TTC549 (cell line): ENCODE results near the gene EXOSC10.
"Not testable (repeated sequence)": the region's sequence is repeated elsewhere in the genome, so short reads cannot be mapped to it uniquely, and the experiment has no call there.

Source experiments
- FAIRE-seq: peaks from 2 replicates; lab custom pipeline; 2012; peaks lifted over from hg19 to GRCh38; lab: Jason Lieb, UNC

The EXOSC10 gene

DNA sequence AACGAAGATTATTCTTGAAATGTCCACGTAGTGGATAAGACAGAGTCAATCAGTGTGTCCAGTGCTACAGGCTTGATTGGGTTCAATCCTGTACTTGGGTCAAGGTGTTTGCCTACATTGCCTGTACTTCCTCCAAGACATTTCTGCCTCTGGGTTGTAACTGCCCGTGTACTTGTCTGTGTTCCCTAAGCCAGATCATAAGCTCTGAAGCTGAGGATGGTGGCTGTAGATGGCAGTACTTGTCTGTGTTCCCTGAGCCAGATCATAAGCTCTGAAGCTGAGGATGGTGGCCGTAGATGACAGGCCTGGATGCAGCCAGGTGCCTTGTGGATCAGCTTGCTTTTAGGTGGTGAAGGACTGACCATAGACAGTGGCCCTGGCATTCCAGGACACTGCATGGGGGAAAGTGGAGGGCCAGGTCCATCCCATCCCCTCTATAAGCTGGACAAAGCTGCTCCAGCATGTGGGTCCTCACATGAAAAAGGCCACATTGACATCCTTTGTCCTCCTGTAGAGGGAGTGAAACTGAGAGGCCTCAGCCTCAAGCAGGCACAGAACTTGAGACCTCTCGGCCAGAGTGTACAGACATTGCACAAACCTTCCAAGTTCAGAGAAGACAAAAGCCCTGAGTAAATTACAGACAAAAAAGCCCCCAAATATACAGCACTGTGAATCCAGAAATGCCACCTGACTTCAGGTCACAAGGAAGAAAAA lies 37.9 kb downstream of the EXOSC10 start:
- FAIRE-seq: no peak

DNA sequence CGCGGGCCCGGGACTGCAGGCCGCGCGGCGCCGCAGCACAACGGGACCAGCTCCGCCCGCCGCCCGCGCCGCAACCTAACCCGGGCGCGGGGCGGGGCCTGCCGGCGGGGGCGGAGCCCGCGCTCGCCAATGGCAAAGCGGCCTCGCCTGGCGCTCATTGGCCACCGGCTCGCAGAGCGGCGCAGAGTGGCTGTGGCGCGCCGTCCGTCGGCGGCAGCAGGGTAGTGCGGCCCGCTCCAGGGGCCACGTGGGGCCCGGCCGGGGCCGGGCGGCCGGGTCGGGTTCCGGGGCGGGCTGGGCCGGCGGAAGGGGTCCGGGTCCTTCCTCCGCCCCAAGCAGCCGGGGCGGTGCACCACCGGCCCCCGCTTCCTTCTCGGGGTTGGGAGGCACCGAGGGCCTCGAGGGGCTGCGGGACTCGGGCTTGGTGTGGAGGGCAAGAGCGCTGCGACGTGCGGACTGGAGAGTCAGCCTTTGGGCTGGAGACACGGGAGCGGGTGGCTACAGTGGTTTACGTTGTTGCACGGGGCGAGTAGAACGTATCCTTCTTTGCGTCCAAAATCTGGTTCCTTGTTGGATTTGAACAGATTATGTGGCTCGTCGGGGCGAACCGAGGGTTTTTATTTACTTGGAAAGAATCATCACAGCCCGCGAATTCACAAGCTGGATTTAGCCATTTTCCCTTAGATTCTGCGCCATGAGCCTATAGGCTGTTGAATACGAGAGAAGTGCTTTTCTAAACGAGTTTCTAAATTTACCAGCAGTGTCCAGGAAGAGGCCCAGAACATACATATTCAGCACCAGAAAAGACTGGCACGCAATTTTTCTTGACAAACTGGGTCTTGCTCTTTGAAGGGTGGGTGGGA lies 39.5 kb downstream of the EXOSC10 start, which contains the start of gene SRM:
Gene SRM, minus strand, starts transcription at position 51 of the 863 bp plus-strand sequence. CDS start 75 bp downstream, outside the sequence.
- FAIRE-seq: no peak

DNA sequence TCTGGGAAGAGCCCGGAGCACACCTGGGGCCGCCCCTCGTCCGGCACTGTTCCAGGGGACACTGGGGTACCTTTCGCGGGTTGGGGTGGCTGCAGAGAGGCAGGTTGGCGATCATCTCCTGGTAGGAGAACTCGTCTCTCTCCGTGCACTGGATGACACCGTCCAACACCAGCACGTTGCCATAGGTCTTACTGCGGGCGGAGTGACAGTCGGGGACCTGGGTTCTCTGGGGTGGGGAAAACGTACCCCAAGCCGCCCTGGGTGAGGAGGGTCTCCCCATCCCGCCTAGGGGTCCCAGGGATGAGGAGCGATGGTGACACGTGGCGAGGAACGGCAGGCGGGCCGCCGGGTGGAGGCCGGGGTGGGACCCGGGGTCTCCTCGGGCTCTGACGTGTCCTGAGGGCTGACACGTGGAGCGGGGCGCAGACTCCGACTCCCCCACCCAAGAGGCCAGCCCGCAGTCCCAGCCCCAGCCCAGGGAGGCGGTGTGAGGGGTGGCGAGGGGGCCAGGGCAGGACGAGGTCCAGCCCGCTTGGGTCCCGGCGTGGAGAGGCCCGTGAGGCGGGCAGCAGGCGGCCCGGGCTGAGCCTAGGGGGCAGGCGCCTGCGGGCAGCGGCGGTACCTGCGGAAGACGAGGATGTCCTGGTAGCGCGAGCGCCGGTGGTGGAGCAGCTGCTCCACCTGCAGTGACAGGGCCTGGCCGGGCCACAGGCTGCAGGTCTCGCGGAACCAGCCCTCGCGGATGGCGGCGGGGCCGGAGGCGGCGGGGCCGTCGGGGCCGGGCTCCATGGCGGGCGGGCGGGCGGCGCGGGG lies 40.3 kb downstream of the EXOSC10 start:
- FAIRE-seq: no peak

DNA sequence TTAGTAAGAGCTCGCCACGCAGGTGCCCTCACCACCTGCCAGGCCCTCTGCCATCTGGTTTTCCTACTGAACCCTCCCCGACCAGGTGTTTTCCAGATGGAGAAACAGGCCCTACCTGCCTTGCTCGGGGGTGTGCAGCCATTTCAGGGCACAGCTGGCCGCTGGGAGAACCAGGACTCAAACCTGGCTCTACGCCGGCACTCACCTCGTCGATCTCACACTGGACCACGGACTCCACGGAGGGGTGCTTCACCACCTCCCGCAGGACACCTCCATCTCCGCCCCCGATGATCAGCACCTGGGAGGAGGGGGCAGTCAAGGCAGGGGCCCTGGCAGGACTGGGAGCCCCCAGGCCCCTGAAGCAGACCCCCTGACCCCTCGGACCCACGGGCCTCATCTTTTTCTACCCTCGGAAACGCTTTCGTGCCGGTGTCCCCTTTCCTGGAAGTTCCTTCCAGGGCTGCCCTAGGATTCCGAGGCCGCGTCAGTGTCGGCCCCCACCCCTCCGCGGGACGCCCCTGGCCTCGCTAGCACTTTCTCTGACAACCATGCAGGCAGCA lies 41.0 kb downstream of the EXOSC10 start:
- no peak for FAIRE-seq

DNA sequence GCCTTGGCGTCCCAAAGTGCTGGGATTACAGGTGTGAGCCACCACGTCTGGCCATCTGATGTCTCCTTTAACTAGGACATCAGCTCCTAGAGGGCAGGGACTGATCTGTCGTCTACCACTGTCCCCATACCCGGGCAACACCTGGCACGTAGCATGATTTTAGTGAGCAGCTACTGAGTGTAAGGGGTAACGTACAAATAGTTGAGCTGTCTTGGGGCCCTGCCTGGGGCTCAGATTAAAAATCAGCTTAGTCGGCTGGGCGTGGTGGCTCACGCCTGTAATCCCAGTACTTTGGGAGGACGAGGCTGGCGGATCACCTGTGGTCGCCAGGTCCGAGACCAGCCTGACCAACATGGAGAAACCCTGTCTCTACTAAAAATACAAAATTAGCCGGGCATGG lies 41.6 kb downstream of the EXOSC10 start:
- no peak for FAIRE-seq

DNA sequence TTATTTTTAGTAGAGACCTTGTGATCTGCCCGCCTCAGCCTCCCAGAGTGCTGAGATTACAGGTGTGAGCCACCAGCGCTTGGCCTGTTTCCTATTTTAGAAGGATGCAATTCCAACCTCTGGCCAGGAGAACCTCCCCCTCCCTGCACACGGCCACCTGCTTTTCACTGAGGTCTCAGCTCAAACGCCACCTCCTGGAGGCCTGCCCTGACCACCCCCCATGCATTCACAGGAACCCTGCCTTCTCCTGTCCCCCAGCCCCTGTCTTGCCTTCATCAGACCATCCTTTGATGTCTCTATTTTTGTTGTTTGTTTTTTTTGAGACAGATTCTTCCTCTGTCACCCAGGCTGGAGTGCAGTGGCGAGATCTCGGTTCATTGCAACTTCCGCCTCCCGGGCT lies 42.2 kb downstream of the EXOSC10 start:
- FAIRE-seq: no peak

DNA sequence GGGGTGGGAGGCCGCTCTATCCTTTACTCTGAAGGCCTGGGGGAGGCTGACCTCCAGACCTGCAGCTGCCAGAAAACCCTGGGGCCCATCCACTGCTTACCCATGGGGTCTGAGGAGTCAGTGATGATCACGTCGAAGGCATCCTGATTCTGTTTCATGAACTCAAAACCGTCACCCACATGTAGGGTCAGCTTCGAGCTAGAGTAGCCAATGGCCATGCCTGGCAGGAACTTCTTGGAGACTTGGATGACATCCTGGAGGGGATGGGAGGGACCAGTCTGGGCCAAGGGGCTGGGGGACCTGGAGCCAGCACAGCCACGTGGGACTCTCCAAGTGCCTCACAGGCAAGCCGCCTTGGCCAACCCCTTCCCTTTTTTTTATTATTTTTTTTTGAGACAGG lies 43.2 kb downstream of the EXOSC10 start:
- FAIRE-seq: no peak

DNA sequence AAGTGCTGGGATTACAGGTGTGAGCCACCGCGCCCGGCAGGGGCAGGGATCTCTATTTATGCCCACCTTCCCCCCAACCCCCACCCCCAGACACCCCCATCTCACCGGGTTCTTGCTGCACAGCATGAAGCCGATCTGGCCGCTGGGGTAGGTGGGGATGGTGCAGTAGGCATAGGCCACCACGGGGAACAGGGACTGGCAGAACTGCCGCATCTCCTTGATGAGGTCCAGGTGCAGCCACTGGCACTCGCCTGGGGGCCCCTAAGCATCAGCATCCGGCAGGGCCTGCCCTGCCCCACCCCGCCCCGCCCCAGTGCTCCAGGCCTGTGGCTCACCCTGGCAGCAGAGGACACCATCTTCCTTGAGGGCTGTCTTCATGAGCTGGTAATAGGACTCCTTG lies 44.0 kb downstream of the EXOSC10 start:
- no peak for FAIRE-seq

DNA sequence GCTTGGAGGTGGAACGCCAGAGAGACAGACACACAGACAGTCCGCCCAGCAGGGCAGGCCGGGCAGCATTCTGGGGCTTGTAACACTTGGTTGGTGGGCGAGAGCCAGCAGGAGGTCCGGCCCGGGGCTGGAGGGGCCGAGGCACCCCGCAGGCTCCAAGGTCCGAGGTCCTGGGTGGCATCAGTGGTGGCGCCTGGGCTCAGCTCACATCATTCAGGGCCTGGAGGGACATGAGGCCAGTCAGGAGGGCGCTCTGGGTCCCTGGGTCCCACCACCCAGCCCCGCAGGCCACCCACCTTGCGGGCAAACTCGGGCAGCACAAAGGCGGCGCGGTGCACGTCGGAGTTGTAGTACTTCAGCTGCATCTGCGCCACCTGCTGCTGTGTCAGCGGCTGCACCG lies 45.0 kb downstream of the EXOSC10 start:
- no peak for FAIRE-seq

DNA sequence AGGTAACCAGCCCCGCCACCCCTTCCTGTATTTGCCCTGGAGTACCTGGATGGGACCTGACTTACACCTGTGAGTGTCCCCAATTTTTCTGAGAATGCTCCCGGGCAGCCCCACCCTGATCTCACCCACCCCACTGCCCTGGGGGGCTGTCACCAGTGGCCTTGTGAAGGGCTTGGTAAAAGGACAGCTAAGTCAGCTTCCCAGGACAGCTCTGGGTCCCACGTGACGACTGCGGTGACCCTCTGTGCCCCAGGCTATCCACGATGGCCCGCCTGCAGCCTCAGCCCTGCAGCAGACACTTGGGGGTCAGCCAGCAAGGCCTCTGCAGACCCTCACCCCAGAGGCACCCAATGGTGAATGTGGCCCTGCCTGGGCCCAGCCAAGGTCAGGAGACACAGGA lies 45.5 kb downstream of the EXOSC10 start:
- no peak for FAIRE-seq

DNA sequence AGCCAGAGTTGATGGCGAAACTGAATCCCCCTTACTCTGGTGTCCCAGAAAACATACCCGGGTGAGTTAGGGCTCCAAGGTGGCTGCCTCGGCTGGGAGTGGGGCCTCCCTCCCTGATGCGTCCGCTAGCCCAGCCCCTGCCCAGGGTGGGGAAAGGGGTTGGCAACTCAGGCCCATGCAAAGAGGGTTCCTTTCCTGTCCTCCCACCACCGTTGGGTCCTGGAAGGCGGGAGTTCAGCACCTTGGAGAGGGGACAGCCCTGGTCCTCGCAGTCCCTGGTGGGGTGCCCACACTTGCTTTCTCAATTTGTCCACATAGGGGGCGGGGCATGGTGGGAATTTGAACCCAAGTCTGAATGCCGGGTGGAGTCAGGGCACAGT lies 45.9 kb downstream of the EXOSC10 start:
- no peak for FAIRE-seq

DNA sequence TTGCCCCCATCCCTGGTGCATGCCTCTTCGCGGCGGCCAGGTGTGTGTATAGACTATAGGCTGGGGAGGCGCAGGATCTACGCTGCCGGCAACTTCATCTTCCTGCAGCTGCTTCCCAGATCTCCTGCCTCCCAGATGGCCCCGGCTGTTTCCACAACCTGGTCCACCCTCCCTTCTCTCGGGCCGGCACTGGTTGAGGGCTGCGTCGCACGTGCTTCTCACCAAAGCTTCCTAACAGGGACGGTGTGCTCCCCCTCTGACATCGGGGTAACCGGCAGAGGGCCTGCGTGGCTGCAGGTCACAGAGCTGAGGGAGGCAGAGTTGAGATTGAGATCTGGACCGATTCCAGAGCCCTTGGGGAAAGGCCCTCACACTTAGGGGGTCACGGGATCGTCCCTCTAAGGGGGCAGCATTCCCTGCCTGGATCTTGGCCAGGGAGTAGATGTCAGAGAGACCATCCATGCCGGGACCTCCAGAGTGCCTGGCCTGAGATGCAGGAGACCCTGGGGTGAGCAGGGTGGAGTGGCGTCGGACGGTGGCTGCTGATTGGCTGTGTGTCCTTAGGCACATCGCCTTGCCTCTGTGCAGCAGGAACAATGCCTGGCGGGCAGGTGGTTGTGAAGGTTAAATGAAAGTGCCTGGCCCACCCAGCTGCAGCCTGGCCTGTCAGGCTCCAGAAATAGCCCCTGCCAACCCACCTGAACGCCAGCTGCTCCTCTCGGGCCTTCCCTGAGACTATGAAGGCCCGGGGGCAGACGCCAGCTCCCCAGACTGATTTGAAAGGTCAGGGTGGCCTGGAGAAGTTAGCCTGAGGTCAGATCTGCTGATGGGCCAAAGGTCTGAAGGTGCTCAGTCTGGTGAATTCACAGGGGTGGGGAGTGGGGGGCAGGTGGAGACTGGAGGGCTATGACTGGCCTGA lies 46.6 kb downstream of the EXOSC10 start:
- FAIRE-seq: no peak

DNA sequence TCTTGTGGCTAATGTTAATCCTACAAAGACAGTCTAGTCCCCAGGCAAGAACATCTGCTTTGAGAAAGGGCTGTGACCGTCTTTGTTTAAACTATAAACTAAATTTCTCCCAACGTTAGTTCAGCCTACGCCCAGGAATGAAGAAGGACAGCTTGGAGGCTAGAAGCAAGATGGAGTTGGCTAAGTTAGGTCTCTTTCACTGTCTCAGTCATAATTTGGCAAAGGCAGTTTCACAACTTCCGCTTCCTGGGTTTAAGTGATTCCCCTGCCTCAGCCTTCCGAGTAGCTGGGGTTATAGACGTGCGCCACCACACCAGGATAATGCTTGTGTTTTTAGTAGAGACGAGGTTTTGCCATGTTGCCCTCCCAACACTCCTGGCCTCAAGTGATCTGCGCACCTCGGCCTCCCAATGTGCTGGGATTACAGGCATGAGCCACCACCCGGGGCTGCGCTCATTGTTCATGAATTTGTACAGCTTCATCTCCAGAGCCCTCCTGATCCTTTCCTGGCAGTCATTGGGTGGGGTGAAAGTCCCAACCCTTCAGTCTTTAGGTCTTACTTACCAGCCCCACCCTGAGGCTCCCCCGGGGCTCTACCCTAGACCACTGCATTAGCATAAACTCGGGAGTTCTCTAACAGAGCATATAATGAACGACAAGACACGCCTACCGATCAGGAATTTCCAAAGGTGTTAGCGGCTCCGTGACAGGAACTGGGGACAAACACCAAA lies 47.7 kb downstream of the EXOSC10 start:
- FAIRE-seq: no peak

DNA sequence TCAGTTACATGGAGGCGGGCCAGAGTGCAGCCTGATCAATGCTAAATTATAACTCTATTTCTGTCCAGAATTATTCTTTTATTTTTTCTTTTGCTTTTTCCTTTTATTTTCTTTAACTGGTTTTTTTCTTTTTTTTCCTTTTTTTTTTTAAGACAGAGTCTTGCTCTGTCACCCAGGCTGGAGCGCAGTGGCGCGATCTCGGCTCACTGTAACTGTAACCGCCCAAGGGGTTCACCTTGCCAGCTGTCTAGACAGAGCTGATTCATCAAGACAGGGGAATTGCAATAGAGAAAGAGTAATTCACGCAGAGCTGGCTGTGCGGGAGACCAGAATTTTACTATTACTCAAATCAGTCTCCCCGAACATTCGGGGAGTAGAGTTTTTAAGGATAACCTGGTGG lies 48.5 kb downstream of the EXOSC10 start:
- FAIRE-seq: not testable (repeated sequence)

DNA sequence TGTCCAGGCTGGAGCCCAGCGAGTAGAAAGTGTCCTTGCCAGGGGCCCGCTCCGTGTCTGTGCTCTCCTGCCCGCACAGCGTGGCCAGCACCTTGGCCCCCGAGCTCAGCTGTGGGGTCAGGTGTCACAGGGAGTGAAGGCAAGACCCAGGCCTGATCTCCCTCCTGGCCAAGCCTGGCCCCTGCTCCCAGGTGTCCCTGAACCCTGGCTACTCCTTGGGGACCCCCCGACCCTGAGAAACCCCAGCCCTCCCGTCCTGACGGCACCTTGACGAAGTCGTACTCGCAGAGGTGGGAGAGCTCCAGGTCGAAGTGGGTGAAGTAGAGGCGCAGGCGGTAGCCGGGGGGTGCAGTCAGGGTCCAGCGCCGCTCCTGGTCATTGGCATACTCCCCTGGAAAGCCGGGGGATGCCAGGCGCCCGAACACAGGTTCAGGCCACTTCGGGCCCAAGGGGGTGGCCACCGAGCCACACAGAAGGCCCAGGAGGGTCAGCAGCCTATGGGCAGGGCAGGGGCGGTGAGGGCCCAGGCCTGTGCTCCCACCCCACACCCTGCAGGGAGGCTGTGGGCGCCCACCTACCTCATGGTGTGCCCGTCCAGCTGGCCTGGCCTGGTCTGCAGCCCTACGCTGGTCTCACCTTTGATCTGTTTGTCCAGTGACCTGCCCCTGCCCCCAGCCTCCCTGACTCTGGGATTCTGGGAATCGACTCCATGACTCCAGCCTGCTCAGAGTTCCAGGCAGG lies 52.9 kb downstream of the EXOSC10 start, which contains the start of gene MASP2:
Gene MASP2, minus strand, starts transcription at position 615 of the 741 bp plus-strand sequence. Its CDS starts 32 bp downstream, at position 583.
- no peak for FAIRE-seq

DNA sequence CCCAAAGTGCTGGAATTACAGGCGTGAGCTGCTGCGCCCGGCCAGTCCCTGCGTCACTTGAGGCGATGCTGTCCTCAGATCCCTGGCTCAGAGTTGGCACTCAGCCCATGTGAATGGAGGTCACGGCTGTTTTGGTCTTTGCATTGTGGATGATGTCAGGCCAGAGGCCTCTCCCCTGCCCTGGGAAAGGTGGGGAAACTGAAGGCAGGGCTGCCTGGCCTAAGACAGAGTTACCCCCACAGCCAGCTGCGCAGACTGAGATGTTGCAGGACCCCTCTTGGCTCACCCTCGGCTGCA lies 53.5 kb downstream of the EXOSC10 start:
- FAIRE-seq: no peak

DNA sequence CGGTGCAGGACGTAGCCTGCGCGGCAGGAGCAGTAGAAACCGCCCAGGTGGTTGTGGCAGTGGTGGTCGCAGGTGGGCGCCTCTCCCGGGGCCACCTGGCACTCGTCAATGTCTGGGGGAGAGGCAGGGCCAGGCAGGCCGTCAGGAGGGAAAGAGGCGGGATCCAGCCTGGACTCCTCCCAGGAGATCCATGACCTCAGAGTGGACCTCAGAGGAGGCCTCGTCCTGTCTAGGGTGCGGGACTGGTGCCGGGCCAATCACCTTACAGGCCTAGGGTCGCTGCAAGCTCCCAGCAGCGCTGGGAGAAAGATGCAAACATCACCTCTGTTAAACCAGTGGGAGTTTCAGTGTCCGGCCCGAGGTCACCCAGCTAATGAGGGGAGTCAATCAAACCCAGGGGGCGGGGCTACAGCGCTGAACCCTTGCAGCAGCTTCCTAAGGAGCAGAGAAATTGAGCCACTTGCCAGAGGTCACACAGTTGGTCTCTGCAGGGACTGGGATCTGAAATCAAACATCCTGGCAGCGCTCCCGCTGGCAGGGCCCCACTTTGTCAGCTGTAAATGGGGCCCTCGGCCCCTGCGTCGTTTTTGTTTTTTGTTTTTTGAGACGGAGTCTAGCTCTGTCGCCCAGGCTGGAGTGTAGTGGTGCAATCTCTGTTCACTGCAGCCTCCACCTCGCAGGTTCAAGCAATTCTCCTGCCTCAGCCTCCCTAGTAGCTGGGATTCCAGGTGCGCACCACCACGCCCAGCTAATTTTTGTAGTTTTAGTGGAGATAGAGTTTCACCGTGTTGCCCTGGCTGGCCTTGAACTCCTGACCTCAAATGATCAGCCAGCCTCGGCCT lies 54.0 kb downstream of the EXOSC10 start:
- no peak for FAIRE-seq

DNA sequence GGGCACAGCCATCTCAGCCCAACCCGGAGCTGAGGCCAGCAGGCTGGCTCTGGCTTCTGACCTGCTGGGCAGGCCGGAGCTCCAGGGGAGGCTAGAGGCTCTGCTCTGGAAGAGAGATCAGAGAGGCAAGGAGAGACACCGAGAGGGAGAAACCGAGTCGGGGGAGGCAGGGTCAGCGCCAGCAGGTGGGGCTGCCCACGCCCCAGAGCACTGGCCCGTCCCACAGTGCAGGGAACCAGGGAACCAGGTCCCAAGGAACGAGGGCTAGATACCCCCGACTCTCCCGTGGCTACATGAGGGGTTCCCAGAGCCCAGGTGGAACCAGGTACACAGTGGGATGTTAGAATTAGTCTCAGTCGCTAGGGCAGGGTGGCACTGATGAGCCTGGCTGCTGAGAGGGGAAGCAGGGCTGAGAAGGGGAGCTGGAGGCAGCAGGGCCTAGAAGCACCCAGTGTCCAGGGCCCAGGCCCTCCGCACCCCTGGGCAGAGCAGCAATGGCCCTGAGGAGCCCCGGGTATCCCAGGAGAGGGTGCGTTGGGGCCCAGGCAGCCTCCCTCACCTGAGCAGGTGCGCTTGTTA lies 54.7 kb downstream of the EXOSC10 start:
- no peak for FAIRE-seq
